Upper lobe of left lung (tissue), 6 donors: ENCODE data around the gene ZNF778. TPM values are rescaled to one million over a fixed set of nuclear protein-coding genes. Genes with fewer than 3 reads are reported as not detected.

ENCODE experiments used
- ATAC-seq, 2 donors: fragments of 200-7000 bp; cut with Tn5 transposase; one replicate each; pipeline ENCODE4 v1.9.1; 2022; ENCODE audit warnings: mild to moderate bottlenecking in 2 of 2, moderate library complexity in 2 of 2; ENCODE audit not compliant: low FRiP score in 2 of 2
- DNase-seq, 2 donors: peaks; one replicate each; pipeline ENCODE4 v3.0.0-alpha.2; 2019 to 2020
- H3K27ac ChIP-seq, 4 donors: fragments of 200-600 bp; sonication (generic); one replicate each; pipeline ENCODE4 v1.5.1; 2016 to 2019
- H3K27me3 ChIP-seq, 4 donors: fragments of 200-600 bp; sonication (generic); one replicate each; pipeline ENCODE4 v1.5.1; 2017 to 2019
- H3K36me3 ChIP-seq, 4 donors: fragments of 200-600 bp; sonication (generic); one replicate each; pipeline ENCODE4 v1.5.1; 2016 to 2019
- H3K4me1 ChIP-seq, 4 donors: fragments of 200-600 bp; sonication (generic); one replicate each; pipeline ENCODE4 v1.5.1; 2018 to 2019
- H3K4me3 ChIP-seq, 4 donors: fragments of 200-600 bp; sonication (generic); one replicate each; pipeline ENCODE4 v1.5.1; 2017 to 2019; ENCODE audit warnings: mild to moderate bottlenecking in 2 of 4, moderate library complexity in 1 of 4
- H3K9me3 ChIP-seq, 4 donors: fragments of 200-600 bp; sonication (generic); one replicate each; pipeline ENCODE4 v1.5.1; 2018 to 2019
- EP300 ChIP-seq, 4 donors: sonication (generic); formaldehyde crosslinking; IDR thresholded peaks; one replicate each; pipeline ENCODE4 v1.5.1; 2017; ENCODE audit warnings: antibody characterized with exemption in 4 of 4, control low read depth in 2 of 4
- POLR2A ChIP-seq, 4 donors: fragments of 450-650 bp; IDR thresholded peaks; one replicate each; pipeline ENCODE4 v1.5.1; 2016 to 2017; ENCODE audit warnings: antibody characterized with exemption in 4 of 4, mild to moderate bottlenecking in 2 of 4
- POLR2AphosphoS5 ChIP-seq, 2 donors: sonication (generic); formaldehyde crosslinking; IDR thresholded peaks; one replicate each; pipeline ENCODE4 v1.5.1; 2017; ENCODE audit warnings: antibody characterized with exemption in 2 of 2
- WGBS, 2 donors: methylation state at CpG; one replicate each; pipeline ENCODE4 v1.1.5; 2017 to 2018; 5-methylcytosine and 5-hydroxymethylcytosine counted together
- total RNA-seq, 6 donors: library from RNA; depleted of rRNA in 4 of 6; stranded (reverse); fragments of >200 nt in 4 of 6; gene quantifications; one replicate each; pipeline versions ENCODE4 v1.1.0 to v1.2.1, GENCODE V29; 2016 to 2021
- TF ChIP-seq, protein P1 (sequence below), 6 experiments: fragments of 450-650 bp in 4 of 6; fragments of 200-600 bp in 2 of 6; sonication (generic) in 2 of 6; IDR thresholded peaks; one replicate each; pipeline ENCODE4 v1.5.1; 2016 to 2019; ENCODE audit warnings: antibody characterized with exemption in 6 of 6
- donor health status: DM: no; HTN: no; CAD: no; lungs with moderate emphysema.
- donor health status: DM: no; HTN: yes; CAD: no; lungs with severe emphysema.

Gene ZNF778
- total RNA-seq, 6 donors from 2014 or later, result 12.3 to 50.1 (median 17.7) TPM

DNA sequence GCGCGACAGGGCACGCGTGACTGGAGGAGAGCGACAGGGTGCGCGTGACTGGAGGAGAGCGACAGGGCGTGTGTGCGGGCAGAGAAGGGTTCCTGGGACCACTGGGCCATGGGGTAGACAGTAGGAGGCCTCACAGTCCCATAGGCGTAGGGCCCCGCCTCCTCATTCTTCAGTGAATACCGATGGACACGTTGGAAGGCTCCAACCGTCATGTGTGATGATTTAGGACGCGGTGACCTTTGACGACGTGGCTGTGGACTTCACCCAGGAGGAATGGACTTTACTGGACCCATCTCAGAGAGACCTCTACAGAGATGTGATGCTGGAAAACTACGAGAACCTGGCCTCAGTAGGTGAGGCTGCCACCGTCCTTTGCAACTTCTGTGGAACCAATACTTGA is 5.4 kb downstream of the ZNF778 start:
- Histone ChIP-seq H3K27me3 (no peaks in the 10 kb centered on the region), H3K27ac (no peak overlapping the region), H3K4me1 (peaks cover 8 to 18% (median 12%) of the 10 kb centered on the region in 4 donors), H3K9me3 (peaks cover 0 to 14% (median 3%) of the 10 kb centered on the region in 4 donors), H3K36me3 (peaks cover 26 to 75% (median 63%) of the 10 kb centered on the region in 4 donors), H3K4me3 (no peak overlapping the region)
- TF ChIP-seq, protein P1, sequence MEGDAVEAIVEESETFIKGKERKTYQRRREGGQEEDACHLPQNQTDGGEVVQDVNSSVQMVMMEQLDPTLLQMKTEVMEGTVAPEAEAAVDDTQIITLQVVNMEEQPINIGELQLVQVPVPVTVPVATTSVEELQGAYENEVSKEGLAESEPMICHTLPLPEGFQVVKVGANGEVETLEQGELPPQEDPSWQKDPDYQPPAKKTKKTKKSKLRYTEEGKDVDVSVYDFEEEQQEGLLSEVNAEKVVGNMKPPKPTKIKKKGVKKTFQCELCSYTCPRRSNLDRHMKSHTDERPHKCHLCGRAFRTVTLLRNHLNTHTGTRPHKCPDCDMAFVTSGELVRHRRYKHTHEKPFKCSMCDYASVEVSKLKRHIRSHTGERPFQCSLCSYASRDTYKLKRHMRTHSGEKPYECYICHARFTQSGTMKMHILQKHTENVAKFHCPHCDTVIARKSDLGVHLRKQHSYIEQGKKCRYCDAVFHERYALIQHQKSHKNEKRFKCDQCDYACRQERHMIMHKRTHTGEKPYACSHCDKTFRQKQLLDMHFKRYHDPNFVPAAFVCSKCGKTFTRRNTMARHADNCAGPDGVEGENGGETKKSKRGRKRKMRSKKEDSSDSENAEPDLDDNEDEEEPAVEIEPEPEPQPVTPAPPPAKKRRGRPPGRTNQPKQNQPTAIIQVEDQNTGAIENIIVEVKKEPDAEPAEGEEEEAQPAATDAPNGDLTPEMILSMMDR (IDR thresholded peaks at IDR 0.05), result no peak
- TF ChIP-seq EP300 (IDR thresholded peaks at IDR 0.05), result no peak
- no peak for TF ChIP-seq POLR2AphosphoS5 (IDR thresholded peaks at IDR 0.05)
- 95% methylated on average over 21 of the region's 21 CpGs for WGBS, 2 donors
- DNase-seq (no peak), ATAC-seq (no peak)

DNA sequence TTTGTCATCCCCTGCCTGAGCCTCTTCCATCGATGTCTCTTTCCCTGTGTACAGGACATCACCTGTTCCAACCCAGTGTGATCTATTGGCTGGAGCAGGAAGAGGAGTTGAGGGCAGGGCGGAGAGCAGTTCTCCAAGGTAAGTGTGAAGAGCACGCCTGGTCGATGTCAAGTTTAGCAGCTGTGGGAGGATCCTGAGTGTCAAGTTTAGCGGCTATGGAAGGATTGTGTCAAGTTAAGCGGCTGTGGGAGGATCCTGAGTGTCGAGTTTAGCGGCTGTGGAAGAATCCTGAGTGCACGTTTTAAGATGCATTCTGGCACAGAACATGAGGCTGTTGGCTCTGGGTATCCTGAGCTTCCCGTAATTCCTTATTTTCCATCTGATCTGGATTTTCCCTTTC is 7.2 kb downstream of the ZNF778 start:
- Histone ChIP-seq H3K9me3 (peaks cover 0 to 16% (median 3%) of the 10 kb centered on the region in 4 donors), H3K4me1 (peaks cover 0 to under 1% (median under 1%) of the 10 kb centered on the region in 4 donors), H3K36me3 (peaks cover 26 to 83% (median 69%) of the 10 kb centered on the region in 4 donors), H3K4me3 (no peak overlapping the region), H3K27me3 (no peaks in the 10 kb centered on the region), H3K27ac (no peak overlapping the region)
- 89 to 94% methylated on average over 8 to 10 of the region's 10 CpGs for WGBS, 2 donors
- TF ChIP-seq EP300 (IDR thresholded peaks at IDR 0.05) (no peak), POLR2AphosphoS5 (IDR thresholded peaks at IDR 0.05) (no peak), POLR2A (IDR thresholded peaks at IDR 0.05) (no peak)
- TF ChIP-seq, protein P1 (IDR thresholded peaks at IDR 0.05), result no peak
- DNase-seq (no peak), ATAC-seq (no peak)

DNA sequence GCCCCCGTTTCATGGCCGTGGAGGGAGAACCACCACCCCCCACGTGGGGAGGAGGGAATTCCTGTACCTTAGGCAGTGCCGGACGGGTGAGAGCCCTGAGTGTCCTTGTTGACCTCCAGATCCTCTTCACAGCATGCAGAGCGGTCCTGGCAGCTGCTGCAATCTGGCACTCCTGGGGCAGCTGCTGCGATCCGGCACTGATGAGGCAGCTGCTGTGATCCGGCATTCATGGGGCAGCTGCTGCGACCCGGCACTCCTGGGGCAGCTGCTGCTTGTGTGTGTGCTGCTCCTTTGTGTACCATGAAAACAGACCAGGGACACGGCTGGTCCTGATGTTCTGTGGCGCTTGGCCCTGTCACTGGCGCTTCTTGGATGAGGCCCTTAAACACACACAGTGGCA is 12.8 kb downstream of the ZNF778 start:
- ATAC-seq, result no peak
- Histone ChIP-seq H3K4me3 (no peak overlapping the region), H3K4me1 (peaks cover 0 to 5% (median 2%) of the 10 kb centered on the region in 4 donors), H3K27ac (no peak overlapping the region), H3K9me3 (peaks cover 0 to 16% (median 3%) of the 10 kb centered on the region in 4 donors), H3K27me3 (no peaks in the 10 kb centered on the region), H3K36me3 (peaks cover 17 to 77% (median 51%) of the 10 kb centered on the region in 4 donors)
- DNase-seq, result no peak
- TF ChIP-seq EP300 (IDR thresholded peaks at IDR 0.05) (no peak), POLR2A (IDR thresholded peaks at IDR 0.05) (no peak)
- 95 to 100% methylated on average over 4 to 14 of the region's 14 CpGs for WGBS, 2 donors

DNA sequence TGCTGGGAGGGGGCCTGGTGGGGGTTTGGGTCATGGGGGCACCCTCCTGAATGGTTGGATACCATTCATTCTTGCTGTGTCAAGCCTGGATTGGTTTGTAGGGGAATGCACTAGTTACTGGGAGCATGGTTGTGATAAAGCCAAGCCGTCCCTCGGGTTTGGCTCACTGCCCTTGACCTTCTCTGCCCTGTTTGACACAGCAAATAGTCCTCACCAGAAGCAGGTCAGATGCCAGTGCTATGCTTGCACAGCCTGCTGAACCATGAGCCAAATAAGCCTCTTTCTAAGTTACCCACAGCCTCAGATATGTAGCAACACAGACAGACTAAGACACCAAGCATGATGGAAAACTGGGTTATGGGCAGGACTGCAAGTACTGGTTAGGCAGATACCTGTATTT is 14.6 kb downstream of the ZNF778 start:
- WGBS, 2 donors, result 56 to 65% methylated on average over 2 of the region's 2 CpGs
- ATAC-seq, result no peak
- Histone ChIP-seq H3K27me3 (no peaks in the 10 kb centered on the region), H3K27ac (no peak overlapping the region), H3K4me3 (no peak overlapping the region), H3K9me3 (peaks cover 0 to 11% (median 3%) of the 10 kb centered on the region in 4 donors), H3K4me1 (peaks cover 0 to 5% (median 2%) of the 10 kb centered on the region in 4 donors), H3K36me3 (peaks cover 4 to 58% (median 34%) of the 10 kb centered on the region in 4 donors)
- TF ChIP-seq POLR2A (IDR thresholded peaks at IDR 0.05), result no peak
- DNase-seq, result no peak

DNA sequence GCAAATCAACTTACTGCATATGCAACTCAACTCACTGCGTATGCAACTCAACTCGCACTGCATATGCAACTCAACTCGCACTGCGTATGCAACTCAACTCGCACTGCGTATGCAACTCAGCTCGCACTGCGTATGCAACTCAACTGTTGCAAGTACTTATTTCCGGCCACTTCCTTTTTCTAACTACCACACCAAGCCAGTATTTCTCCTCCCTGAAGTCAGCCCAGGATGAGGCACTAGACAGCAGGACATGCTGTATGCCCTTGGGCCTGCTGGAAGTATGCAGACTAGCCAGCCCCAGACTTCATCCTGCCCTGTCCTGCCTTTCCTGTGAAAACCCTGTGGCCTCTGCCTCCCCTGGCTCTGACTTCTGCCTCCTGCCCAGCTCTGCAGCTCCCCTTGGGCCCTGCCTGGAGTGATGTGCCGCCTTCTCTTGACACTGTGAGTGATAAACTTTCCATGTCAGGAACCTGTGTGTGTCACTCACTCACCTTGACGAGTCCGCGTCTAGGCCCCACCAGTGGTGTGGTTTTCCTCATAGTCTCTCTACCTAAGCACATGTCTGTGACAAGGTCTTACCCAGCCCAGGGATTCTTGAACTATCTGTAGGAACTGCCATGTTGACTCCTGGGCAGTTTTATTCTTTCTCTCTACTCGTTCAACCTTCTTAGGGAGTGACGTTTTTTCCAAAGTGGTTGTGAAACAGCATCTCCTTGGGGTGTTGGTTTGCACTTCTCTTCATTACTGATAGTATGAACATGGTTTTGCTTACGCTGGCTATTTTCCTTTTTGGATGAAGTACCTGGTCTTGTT is 16.4 kb downstream of the ZNF778 start:
- TF ChIP-seq POLR2AphosphoS5 (IDR thresholded peaks at IDR 0.05) (no peak), POLR2A (IDR thresholded peaks at IDR 0.05) (no peak), EP300 (IDR thresholded peaks at IDR 0.05) (no peak)
- TF ChIP-seq, protein P1 (IDR thresholded peaks at IDR 0.05), result no peak
- Histone ChIP-seq H3K27ac (peak overlapping the region in 2 of 4 donors; percentile 22 to 56), H3K4me1 (peaks cover 0 to 5% (median 2%) of the 10 kb centered on the region in 4 donors), H3K27me3 (no peaks in the 10 kb centered on the region), H3K4me3 (no peak overlapping the region), H3K9me3 (no peaks in the 10 kb centered on the region), H3K36me3 (peaks cover 0 to 42% (median 20%) of the 10 kb centered on the region in 4 donors)
- WGBS, 2 donors, result 77 to 89% methylated on average over 16 of the region's 16 CpGs
- ATAC-seq (peak in 1 of 2 donors; percentile 61), DNase-seq (no peak)
